Colonic mucosa (tissue), 4 donors: ENCODE data around the gene LITAFD. TPM values are rescaled to one million over a fixed set of nuclear protein-coding genes. Genes with fewer than 3 reads are reported as not detected.

Source experiments
- DNase-seq: peaks from one replicate; pipeline ENCODE4 v3.0.0-alpha.2; 2020
- H3K27ac ChIP-seq: fragments of 200-600 bp; one replicate; pipeline ENCODE4 v1.8.0; 2021
- H3K27me3 ChIP-seq: fragments of 200-600 bp; one replicate; pipeline ENCODE4 v1.8.0; 2021
- H3K36me3 ChIP-seq: fragments of 200-600 bp; one replicate; pipeline ENCODE4 v1.8.0; 2021
- H3K4me1 ChIP-seq: fragments of 200-600 bp; one replicate; pipeline ENCODE4 v1.8.0; 2021; ENCODE audit warnings: mild to moderate bottlenecking
- H3K4me3 ChIP-seq: fragments of 200-600 bp; one replicate; pipeline ENCODE4 v1.8.0; 2021
- H3K9ac ChIP-seq, 2 donors: one replicate each; pipeline ENCODE4 v1.7.0; 2013; ENCODE audit warnings: control low read depth in 2 of 2, low read depth in 2 of 2, low read length in 2 of 2
- H3K9me3 ChIP-seq: fragments of 200-600 bp; one replicate; pipeline ENCODE4 v1.8.0; 2021
- intact Hi-C: fragments of 100-400 bp; cut with DNase I; formaldehyde crosslinking; loops from one replicate; pipeline ENCODE4 v1.14.1; 2022
- total RNA-seq, 2 donors: library from RNA; stranded (reverse); fragmentation: NEBNext Ultra II Directional in 1 of 2; extraction: Animal tissue kit (Norgen Biotek cat#: 25700) in 1 of 2; gene quantifications; one replicate each; pipeline ENCODE4 v1.2.1, GENCODE V29; 2021
- TF ChIP-seq, protein P1 (sequence below): fragments of 200-600 bp; IDR thresholded peaks from one replicate; pipeline ENCODE4 v1.8.0; 2022; ENCODE audit warnings: antibody characterized with exemption, mild to moderate bottlenecking
- donor health status: healthy.
- donor health status: DM: no; HTN: no; CAD: no.
- donor health status: DM: no; HTN: no; CAD: no.

Gene LITAFD
- total RNA-seq, 2 donors from 2014 or later: not detected

DNA sequence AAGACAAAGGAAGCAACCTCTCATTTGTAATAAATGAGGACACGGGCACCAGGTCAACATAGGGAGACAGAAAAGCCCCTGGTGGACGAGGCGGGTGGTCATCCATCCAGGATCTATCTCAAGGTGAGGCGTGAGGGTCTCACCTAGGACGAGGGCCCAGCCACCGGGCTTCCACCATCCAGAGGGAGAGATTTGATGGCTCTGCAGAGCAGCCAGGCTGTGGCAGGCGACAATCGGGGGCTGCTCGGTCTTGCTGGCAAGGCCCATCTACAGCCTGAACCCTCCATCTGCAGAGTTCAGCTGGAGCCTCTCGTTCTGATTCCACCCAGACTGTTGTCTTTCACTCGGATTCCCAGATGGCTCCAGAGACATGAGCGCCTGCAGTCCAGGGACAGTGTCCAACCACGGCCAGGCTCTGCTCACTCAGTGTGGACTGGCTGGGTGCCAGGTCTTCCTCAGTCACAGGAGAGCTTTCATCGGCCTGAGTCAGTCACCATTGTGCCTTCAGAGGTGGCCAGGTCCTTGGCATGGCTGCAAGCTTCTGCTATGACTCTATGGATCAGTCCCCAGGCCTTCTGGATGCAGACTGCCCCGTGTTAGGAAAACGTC lies 5.9 kb downstream of the LITAFD start:
- no peak overlapping the region for H3K4me3 ChIP-seq
- H3K9ac ChIP-seq: no peak overlapping the region
- TF ChIP-seq, protein P1, sequence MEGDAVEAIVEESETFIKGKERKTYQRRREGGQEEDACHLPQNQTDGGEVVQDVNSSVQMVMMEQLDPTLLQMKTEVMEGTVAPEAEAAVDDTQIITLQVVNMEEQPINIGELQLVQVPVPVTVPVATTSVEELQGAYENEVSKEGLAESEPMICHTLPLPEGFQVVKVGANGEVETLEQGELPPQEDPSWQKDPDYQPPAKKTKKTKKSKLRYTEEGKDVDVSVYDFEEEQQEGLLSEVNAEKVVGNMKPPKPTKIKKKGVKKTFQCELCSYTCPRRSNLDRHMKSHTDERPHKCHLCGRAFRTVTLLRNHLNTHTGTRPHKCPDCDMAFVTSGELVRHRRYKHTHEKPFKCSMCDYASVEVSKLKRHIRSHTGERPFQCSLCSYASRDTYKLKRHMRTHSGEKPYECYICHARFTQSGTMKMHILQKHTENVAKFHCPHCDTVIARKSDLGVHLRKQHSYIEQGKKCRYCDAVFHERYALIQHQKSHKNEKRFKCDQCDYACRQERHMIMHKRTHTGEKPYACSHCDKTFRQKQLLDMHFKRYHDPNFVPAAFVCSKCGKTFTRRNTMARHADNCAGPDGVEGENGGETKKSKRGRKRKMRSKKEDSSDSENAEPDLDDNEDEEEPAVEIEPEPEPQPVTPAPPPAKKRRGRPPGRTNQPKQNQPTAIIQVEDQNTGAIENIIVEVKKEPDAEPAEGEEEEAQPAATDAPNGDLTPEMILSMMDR: no peak
- no peaks in the 10 kb centered on the region for H3K27me3 ChIP-seq
- peaks cover 13% of the 10 kb centered on the region for H3K4me1 ChIP-seq
- H3K9me3 ChIP-seq: no peaks in the 10 kb centered on the region
- no peak for DNase-seq
- no peak overlapping the region for H3K27ac ChIP-seq
- intact Hi-C loops: no loop called here
- no peaks in the 10 kb centered on the region for H3K36me3 ChIP-seq

DNA sequence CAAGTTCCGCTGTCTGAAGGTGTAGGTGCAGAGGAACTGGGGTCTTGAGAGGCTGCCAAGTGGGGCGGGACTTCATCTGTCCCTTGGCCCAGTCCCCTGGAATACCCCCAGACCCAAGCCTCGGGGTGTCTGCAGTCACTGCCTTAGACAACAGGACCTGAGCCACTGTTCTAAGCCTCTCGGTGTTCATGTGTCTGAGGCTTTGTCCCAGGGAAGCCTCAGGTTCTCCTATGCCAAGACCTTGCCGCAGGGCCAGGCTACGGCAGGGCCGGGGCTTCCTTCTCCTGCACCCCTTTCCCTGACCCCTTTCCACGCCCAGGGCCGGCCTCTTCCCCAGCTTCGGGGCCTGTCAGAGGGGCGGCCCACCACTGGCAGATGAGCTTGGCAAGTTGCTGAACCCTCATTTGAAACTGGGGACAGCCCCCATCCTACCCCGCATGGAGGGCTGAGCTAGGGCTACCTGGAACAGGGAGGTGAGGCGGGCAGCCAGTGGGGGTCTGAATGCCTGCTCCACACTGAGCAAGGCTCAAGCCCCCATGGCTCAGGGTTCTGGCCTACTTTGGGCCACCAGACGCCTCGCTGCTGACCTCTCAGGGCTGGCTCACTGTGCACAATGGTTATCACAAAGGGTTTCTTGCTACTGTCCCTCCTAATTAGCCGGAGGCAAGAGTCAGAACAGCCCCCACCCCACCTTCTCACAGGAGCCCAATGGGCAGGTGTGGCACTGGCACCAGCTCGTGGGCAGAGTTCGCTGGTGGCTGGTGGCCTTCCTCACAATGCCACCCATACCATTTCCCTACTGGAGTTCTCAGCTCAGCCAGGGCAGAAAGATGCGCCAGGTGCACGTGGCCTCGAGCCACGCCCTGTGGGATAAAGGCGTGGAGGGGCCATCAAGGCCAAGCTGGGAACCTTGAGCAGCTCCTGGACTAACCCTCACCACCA lies 7.1 kb downstream of the LITAFD start:
- no peaks in the 10 kb centered on the region for H3K9me3 ChIP-seq
- H3K27ac ChIP-seq: no peak overlapping the region
- H3K27me3 ChIP-seq: no peaks in the 10 kb centered on the region
- intact Hi-C loops: no loop called here
- no peak overlapping the region for H3K9ac ChIP-seq
- H3K36me3 ChIP-seq: peaks cover 5% of the 10 kb centered on the region
- peaks cover 13% of the 10 kb centered on the region for H3K4me1 ChIP-seq
- no peak for DNase-seq
- TF ChIP-seq, protein P1: no peak
- H3K4me3 ChIP-seq: no peak overlapping the region

DNA sequence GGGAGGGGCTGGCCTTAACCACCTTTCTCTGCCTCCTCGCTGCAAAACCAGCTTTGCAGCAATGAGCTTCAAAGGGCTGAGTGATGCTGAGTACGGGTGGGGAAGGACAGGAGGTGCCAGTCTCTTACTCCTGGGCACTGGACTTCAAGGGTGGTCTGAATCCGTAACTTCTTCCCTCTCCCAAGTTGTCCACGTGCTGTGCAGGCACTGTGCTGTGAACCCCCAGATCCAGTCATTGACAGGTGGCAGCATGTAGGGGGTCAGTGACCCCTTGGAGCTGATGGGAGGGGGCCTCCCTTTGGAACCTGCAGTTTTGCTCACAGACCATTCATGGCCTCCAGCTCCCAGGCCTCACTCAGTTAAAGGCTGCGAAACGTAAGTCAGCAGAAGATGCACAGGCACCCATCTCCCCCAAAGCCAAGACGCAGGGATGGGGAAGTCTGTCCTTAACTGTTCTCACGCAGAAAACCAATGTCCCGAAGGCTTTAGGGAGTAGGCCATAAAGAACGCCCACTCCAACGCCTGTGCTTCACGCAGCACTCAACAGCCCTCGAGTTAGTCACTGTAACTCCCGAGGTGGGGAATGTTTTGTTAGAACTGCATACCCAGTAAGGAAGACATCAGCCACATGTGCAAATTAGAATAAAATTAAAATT lies 7.9 kb downstream of the LITAFD start:
- H3K9me3 ChIP-seq: no peaks in the 10 kb centered on the region
- TF ChIP-seq, protein P1: no peak
- no peak overlapping the region for H3K4me3 ChIP-seq
- DNase-seq: no peak
- peaks cover 6% of the 10 kb centered on the region for H3K4me1 ChIP-seq
- H3K9ac ChIP-seq: no peak overlapping the region
- H3K36me3 ChIP-seq: peaks cover 11% of the 10 kb centered on the region
- no peak overlapping the region for H3K27ac ChIP-seq
- no peaks in the 10 kb centered on the region for H3K27me3 ChIP-seq
- intact Hi-C loops: no loop called here

DNA sequence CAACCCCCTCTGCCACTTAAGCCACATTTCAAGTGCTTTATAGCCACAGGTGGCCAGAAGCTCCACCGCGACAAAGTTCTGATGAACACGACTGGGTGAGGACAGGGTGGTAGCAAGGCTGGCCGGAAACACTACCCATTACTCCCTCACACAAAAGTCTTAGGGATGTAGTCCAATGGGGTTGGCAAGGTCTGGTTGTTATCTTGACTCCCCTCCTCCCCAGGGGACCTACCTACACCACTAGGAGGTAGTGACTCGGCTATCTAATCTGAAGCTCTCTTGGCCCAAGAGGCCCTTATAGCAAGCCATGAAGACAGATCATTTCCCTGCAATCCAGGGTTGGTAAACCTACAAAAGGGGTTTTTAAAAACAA lies 8.4 kb downstream of the LITAFD start:
- Histone ChIP-seq H3K27ac (no peak overlapping the region), H3K9ac (no peak overlapping the region), H3K36me3 (peaks cover 15% of the 10 kb centered on the region), H3K9me3 (no peaks in the 10 kb centered on the region), H3K27me3 (no peaks in the 10 kb centered on the region), H3K4me1 (peaks cover under 1% of the 10 kb centered on the region), H3K4me3 (no peak overlapping the region)
- TF ChIP-seq, protein P1: no peak
- intact Hi-C loops: no loop called here
- no peak for DNase-seq

DNA sequence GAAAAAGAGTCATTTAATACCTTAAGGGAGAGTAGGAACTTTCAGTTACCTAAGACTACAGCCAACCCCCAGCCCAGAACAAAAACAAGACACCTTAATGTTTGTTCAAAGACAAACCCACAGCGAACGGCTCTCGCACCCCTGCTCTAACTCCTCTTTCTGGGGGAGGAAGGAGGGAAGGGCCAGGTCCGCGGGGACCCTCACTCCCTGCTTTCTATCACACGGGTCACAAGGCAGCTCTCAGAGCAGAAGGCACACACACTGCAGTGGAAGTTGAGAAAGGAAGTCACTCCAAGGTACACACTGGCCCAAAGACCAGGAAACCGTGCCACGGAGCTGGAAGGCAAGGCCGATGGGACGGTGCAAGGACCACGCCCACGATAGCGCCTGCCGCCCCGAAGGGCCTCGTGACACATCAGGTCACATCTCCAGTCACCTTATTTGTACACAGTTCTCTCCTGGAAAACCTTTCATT lies 10.0 kb downstream of the LITAFD start:
- no peaks in the 10 kb centered on the region for H3K27me3 ChIP-seq
- H3K36me3 ChIP-seq: peaks cover 26% of the 10 kb centered on the region
- no peak overlapping the region for H3K27ac ChIP-seq
- no peak for DNase-seq
- H3K4me3 ChIP-seq: no peak overlapping the region
- intact Hi-C loops: no loop called here
- no peaks in the 10 kb centered on the region for H3K4me1 ChIP-seq
- H3K9me3 ChIP-seq: no peaks in the 10 kb centered on the region
- TF ChIP-seq, protein P1: no peak
- no peak overlapping the region for H3K9ac ChIP-seq
